Pancreas (tissue), 10 donors: Measurements from ENCODE around the gene COX7B2. TPM values are rescaled to one million over a fixed set of nuclear protein-coding genes. Genes with fewer than 3 reads are reported as not detected.
A peak's percentile ranks its signal among the peaks of the same experiment; 100 is the strongest.

Experiments used
- ATAC-seq, 4 donors: fragments of 200-7000 bp; cut with Tn5 transposase; one replicate each; pipeline versions ENCODE4 v1.8.0 to v1.9.1; 2020; ENCODE audit warnings: mild to moderate bottlenecking in 4 of 4, moderate library complexity in 4 of 4
- DNase-seq, 6 donors: peaks; one replicate each; pipeline ENCODE4 v3.0.0-alpha.2; 2020
- FAIRE-seq: peaks from 2 replicates; lab custom pipeline; 2012; peaks lifted over from hg19 to GRCh38; lab: Jason Lieb, UNC
- H3K27ac ChIP-seq, 4 donors: fragments of 200-600 bp; sonication (generic); 1 replicate in 3 of 4; 2 replicates in 1 of 4; pipeline versions ENCODE4 v1.5.0 to v1.8.0; 2020
- H3K27me3 ChIP-seq, 4 donors: fragments of 200-600 bp; one replicate each; pipeline ENCODE4 v1.8.0; 2021
- H3K36me3 ChIP-seq, 3 donors: fragments of 200-600 bp; sonication (generic) in 1 of 3; one replicate each; pipeline versions ENCODE4 v1.5.0 to v1.8.0; 2020 to 2021
- H3K4me1 ChIP-seq, 3 donors: fragments of 200-600 bp; one replicate each; pipeline ENCODE4 v1.8.0; 2021
- H3K4me3 ChIP-seq, 4 donors: fragments of 200-600 bp; sonication (generic) in 2 of 4; one replicate each; pipeline versions ENCODE4 v1.5.0 to v1.8.0; 2020 to 2021
- H3K9me3 ChIP-seq, 4 donors: fragments of 200-600 bp; one replicate each; pipeline ENCODE4 v1.8.0; 2021
- WGBS, 2 donors: extraction: QIAGEN DNeasy Blood & Tissue Kit; methylation state at CpG; one replicate each; pipeline ENCODE4 v1.1.7; 2013; 5-methylcytosine and 5-hydroxymethylcytosine counted together
- intact Hi-C, 3 donors: fragments of 100-400 bp; cut with DNase I; formaldehyde crosslinking; loops; one replicate each; pipeline versions ENCODE4 v1.11.1 to v1.14.2; 2022
- polyA plus RNA-seq, 2 donors: library from polyadenylated mRNA; stranded (reverse); fragments of 200-250 nt; gene quantifications; one replicate each; pipeline ENCODE4 v1.2.3, GENCODE V29; 2013
- total RNA-seq, 6 donors: library from RNA; stranded (reverse); fragmentation: NEBNext Ultra II Directional in 4 of 6; extraction: Animal tissue kit (Norgen Biotek cat#: 25700) in 4 of 6; gene quantifications; one replicate each; pipeline versions ENCODE4 v1.2.1 to v1.2.4, GENCODE V29; 2021 to 2023
- TF ChIP-seq, protein P1 (sequence below), 4 donors: fragments of 200-600 bp; sonication (generic) in 3 of 4; IDR thresholded peaks; one replicate each; pipeline versions ENCODE4 v1.5.0 to v1.8.0; 2021; ENCODE audit warnings: antibody characterized with exemption in 4 of 4
- donor health status: healthy with polysubstance abuse.
- donor health status: DM: no; HTN: no; CAD: no; lungs with moderate emphysema.
- donor health status: DM: no; HTN: no; CAD: no.
- donor health status: control.
- donor health status: control.
- donor health status: Bipolar disorder and iron deficiency.
- donor health status: DM: yes; HTN: yes; CAD: no.
- donor health status: DM: no; HTN: no; CAD: no.
- donor health status: DM: no; HTN: no; CAD: no.
- donor health status: DM: yes; HTN: yes; CAD: no.

The COX7B2 gene
- total and polyA plus RNA-seq, 8 donors: not detected

DNA sequence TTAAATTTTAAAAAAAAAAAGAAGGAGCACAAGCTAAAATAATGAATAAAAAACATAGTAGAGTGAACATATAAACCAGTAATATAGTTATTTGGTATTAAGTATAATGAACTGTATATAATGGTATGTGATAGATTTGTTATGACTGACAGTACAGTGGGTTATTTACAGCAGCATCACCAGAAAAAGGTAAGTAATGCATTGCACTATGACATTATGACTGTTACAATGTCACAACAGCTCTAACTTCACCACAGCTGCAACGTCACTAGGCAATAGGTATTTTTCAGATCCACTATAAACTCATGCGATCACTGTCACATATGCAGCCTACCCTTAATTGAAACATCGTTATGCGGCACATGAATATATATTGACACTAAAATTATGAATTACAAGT lies 72.5 kb downstream of the COX7B2 start:
- Histone ChIP-seq H3K9me3 (no peaks in the 10 kb centered on the region), H3K4me3 (no peak overlapping the region), H3K36me3 (no peaks in the 10 kb centered on the region), H3K27ac (no peak overlapping the region), H3K4me1 (peaks cover 0 to 5% (median 0%) of the 10 kb centered on the region in 3 donors), H3K27me3 (no peaks in the 10 kb centered on the region)
- TF ChIP-seq, protein P1, sequence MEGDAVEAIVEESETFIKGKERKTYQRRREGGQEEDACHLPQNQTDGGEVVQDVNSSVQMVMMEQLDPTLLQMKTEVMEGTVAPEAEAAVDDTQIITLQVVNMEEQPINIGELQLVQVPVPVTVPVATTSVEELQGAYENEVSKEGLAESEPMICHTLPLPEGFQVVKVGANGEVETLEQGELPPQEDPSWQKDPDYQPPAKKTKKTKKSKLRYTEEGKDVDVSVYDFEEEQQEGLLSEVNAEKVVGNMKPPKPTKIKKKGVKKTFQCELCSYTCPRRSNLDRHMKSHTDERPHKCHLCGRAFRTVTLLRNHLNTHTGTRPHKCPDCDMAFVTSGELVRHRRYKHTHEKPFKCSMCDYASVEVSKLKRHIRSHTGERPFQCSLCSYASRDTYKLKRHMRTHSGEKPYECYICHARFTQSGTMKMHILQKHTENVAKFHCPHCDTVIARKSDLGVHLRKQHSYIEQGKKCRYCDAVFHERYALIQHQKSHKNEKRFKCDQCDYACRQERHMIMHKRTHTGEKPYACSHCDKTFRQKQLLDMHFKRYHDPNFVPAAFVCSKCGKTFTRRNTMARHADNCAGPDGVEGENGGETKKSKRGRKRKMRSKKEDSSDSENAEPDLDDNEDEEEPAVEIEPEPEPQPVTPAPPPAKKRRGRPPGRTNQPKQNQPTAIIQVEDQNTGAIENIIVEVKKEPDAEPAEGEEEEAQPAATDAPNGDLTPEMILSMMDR (IDR thresholded peaks at IDR 0.05): no peak
- no peak for ATAC-seq
- FAIRE-seq: no peak
- intact Hi-C loops: no loop called here
- DNase-seq: no peak
- WGBS, 2 donors: 93 to 96% methylated on average over 4 of the region's 4 CpGs

GRCh38 chr4:46830971-46831454 lies 78.0 kb downstream of the COX7B2 start:
- DNase-seq (peak in 2 of 6 donors; percentile 21 to 63), FAIRE-seq (no peak), ATAC-seq (no peak)
- Histone ChIP-seq H3K9me3 (no peaks in the 10 kb centered on the region), H3K27ac (no peak overlapping the region), H3K36me3 (no peaks in the 10 kb centered on the region), H3K4me1 (no peaks in the 10 kb centered on the region), H3K4me3 (no peak overlapping the region), H3K27me3 (no peaks in the 10 kb centered on the region)
- WGBS, 2 donors: 88 to 94% methylated on average over 17 to 24 of the region's 24 CpGs
- TF ChIP-seq, protein P1 (IDR thresholded peaks at IDR 0.05): no peak
- intact Hi-C loops: no loop called here

- Histone ChIP-seq H3K27ac (no peak overlapping the region), H3K36me3 (no peaks in the 10 kb centered on the region), H3K27me3 (no peaks in the 10 kb centered on the region), H3K9me3 (no peaks in the 10 kb centered on the region), H3K4me3 (no peak overlapping the region), H3K4me1 (no peaks in the 10 kb centered on the region)
- ATAC-seq (no peak), FAIRE-seq (no peak), DNase-seq (no peak)
- WGBS, 2 donors: 89 to 92% methylated on average over 6 of the region's 6 CpGs
- TF ChIP-seq, protein P1 (IDR thresholded peaks at IDR 0.05): no peak
- intact Hi-C loops: loop anchor here in 1 of 3 donors (10.0 kb wide), 1 partner anchor 215 kb away; the partner anchor contains the start of gene GABRB1
These were observed 88.9 kb downstream of the COX7B2 start for GRCh38 chr4:46820154-46820553.

GRCh38 chr4:46819095-46819494 lies 90.0 kb downstream of the COX7B2 start:
- 28 to 35% methylated on average over 3 of the region's 3 CpGs for WGBS, 2 donors
- DNase-seq (no peak), ATAC-seq (peak in 2 of 4 donors; percentile 52 to 67)

GRCh38 chr4:46818604-46819003 lies 90.4 kb downstream of the COX7B2 start:
- no peak for DNase-seq
- ATAC-seq: peak in 2 of 4 donors; percentile 46 to 66
- no peaks in the 10 kb centered on the region for H3K9me3 ChIP-seq
- FAIRE-seq: no peak
- H3K4me1 ChIP-seq: no peaks in the 10 kb centered on the region
- 39 to 50% methylated on average over 4 of the region's 4 CpGs for WGBS, 2 donors
- TF ChIP-seq, protein P1 (IDR thresholded peaks at IDR 0.05): no peak
- intact Hi-C loops: no loop called here
- H3K27me3 ChIP-seq: no peaks in the 10 kb centered on the region
- no peak overlapping the region for H3K4me3 ChIP-seq
- H3K36me3 ChIP-seq: no peaks in the 10 kb centered on the region
- no peak overlapping the region for H3K27ac ChIP-seq

More at GRCh38 chr4:46819095-46819494, 90.0 kb downstream of the COX7B2 start:
- TF ChIP-seq, protein P1 (IDR thresholded peaks at IDR 0.05): no peak
- intact Hi-C loops: no loop called here
- Histone ChIP-seq H3K27ac (no peak overlapping the region), H3K9me3 (no peaks in the 10 kb centered on the region), H3K4me1 (no peaks in the 10 kb centered on the region), H3K4me3 (no peak overlapping the region), H3K27me3 (no peaks in the 10 kb centered on the region), H3K36me3 (no peaks in the 10 kb centered on the region)
- no peak for FAIRE-seq
